GM21360 (cell line): Measurements from ENCODE around the gene ATP1A4.
"Not testable (repeated sequence)": the region's sequence is repeated elsewhere in the genome, so short reads cannot be mapped to it uniquely, and the experiment has no call there.

Experiments used
- ATAC-seq: cut with Tn5 transposase; IDR thresholded peaks from one replicate; pipeline ENCODE4 v1.9.1; 2021; ENCODE audit warnings: mild to moderate bottlenecking, moderate library complexity; ENCODE audit not compliant: unreplicated experiment

The ATP1A4 gene

DNA sequence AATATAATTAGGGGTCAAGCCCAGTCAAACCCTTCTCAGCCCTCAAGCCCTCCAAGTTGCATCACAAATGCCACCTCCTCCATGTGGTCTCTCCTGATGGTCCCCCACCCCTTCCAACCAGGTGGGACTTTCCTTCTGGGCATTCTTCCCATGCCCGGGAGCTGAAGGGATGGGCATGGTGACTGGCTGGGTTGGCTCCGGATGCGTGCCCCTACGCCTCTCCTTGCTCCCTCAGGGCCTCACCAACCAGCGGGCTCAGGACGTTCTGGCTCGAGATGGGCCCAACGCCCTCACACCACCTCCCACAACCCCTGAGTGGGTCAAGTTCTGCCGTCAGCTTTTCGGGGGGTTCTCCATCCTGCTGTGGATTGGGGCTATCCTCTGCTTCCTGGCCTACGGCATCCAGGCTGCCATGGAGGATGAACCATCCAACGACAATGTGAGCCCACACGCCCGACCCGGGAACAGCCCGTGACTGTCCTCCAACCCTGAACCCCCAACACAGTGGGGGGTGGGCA is 28.4 kb upstream of the ATP1A4 start:
- ATAC-seq: no peak

DNA sequence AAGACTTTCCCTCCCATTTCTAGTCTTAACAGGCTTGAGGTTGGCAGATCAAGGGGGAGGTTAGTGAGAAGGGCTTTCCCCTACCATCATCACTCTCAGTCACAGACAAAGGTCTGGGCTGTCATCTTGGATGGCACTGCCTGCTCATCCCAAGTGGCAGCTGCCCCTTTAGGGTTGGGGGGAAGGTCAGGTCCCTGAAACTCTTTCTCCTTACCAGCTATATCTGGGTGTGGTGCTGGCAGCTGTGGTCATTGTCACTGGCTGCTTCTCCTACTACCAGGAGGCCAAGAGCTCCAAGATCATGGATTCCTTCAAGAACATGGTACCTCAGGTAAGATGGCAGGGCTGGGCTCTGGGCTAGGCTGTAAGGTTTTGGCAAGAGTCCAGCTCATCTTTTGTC is 27.7 kb upstream of the ATP1A4 start:
- ATAC-seq: no peak

DNA sequence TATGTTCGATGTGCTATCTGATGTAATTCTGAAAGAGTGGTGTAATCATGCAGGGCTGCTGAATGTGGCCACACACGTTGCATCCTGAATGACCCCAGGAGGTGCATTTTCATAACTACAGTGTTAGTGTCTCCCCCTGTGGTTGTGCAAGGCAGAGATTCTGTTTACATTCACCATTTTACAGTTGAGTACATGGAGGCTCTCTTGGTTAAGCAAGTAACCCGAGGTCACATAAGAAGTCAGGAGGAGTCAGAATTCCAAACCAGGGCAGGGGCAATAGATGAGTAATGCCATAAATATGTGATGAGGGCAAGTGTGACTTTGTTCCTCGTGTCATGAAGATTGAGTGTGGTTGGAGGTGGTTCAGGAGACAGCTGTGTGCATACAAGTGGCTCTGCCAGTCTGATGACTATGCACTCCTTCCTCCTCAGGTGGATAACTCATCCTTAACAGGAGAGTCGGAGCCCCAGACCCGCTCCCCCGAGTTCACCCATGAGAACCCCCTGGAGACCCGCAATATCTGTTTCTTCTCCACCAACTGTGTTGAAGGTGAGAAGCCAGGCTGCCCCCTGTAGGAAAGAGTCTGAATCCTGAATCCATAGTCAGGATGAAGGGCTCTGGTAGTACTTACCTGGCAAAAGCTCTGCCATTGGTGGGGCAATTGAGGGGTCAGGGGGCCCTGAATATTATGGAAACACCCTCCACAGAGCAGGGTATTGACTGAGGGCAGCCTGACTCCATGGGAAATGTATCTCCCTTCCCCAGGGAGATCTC is 26.5 kb upstream of the ATP1A4 start:
- no peak for ATAC-seq

- ATAC-seq: no peak
Observed at GRCh38 chr1:160125746-160126145, 25.7 kb upstream of the ATP1A4 start.

- not testable (repeated sequence) for ATAC-seq
Observed at GRCh38 chr1:160126342-160126741, 25.1 kb upstream of the ATP1A4 start.

- ATAC-seq: no peak
Observed at GRCh38 chr1:160127381-160127780, 24.0 kb upstream of the ATP1A4 start.

GRCh38 chr1:160127865-160128523 is 23.4 kb upstream of the ATP1A4 start:
- ATAC-seq: no peak

DNA sequence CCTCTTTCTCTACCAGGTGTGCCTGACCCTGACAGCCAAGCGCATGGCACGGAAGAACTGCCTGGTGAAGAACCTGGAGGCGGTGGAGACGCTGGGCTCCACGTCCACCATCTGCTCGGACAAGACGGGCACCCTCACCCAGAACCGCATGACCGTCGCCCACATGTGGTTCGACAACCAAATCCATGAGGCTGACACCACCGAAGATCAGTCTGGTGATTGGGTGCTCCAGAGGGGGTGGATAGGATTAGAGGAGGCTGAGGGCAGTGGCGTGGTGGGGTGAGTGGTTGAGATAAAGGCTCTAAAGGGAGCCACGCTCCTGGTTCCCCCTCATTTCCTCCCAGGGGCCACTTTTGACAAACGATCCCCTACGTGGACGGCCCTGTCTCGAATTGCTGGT is 22.8 kb upstream of the ATP1A4 start:
- ATAC-seq: no peak

DNA sequence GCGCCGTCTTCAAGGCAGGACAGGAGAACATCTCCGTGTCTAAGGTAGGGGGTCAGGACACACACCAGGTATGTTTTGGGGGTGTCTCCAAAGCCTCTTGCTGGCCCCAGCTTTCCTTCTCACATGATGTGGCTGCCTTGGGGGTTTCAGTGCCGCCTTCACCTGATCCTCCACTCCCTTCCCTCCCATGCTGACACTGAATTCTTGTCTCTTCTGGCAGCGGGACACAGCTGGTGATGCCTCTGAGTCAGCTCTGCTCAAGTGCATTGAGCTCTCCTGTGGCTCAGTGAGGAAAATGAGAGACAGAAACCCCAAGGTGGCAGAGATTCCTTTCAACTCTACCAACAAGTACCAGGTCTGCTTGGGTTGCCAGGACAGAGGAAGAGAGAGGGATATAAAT is 22.4 kb upstream of the ATP1A4 start:
- ATAC-seq: no peak

GRCh38 chr1:160129558-160129957 is 21.8 kb upstream of the ATP1A4 start:
- ATAC-seq: no peak

DNA sequence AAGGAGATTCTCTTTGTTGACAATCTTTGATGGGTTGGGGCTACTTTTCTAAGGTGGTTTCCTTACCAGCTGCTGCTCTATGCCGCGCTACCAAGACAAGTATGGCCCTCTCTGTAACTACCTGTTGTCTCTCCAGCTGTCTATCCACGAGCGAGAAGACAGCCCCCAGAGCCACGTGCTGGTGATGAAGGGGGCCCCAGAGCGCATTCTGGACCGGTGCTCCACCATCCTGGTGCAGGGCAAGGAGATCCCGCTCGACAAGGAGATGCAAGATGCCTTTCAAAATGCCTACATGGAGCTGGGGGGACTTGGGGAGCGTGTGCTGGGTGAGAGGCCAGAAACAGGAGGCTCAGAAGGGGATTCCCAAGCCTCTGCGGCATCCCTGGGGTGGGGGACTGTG is 21.4 kb upstream of the ATP1A4 start:
- no peak for ATAC-seq

GRCh38 chr1:160130486-160130885 is 20.9 kb upstream of the ATP1A4 start:
- ATAC-seq: no peak

DNA sequence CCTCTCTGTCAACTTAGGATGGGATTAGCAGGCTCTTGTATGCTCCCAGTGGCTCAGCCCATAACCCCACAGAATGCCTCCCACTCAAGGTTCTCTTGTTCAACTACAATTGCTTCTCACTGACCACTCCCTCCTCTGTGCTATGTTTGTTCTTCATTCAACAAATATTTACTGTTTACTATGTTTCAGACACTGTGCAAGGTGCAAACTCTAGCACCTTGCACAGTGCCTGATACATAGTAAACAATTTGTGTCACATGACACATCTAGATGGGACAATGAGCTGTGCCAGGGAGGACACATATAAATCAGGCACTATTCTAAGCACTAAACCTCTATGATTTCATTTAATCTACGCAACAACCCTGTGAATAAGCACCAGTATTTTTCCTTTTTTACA is 20.5 kb upstream of the ATP1A4 start:
- no peak for ATAC-seq

- ATAC-seq: no peak
Observed at GRCh38 chr1:160131803-160132565, 19.4 kb upstream of the ATP1A4 start.

- no peak for ATAC-seq
Observed at GRCh38 chr1:160133990-160134770, 17.2 kb upstream of the ATP1A4 start.

DNA sequence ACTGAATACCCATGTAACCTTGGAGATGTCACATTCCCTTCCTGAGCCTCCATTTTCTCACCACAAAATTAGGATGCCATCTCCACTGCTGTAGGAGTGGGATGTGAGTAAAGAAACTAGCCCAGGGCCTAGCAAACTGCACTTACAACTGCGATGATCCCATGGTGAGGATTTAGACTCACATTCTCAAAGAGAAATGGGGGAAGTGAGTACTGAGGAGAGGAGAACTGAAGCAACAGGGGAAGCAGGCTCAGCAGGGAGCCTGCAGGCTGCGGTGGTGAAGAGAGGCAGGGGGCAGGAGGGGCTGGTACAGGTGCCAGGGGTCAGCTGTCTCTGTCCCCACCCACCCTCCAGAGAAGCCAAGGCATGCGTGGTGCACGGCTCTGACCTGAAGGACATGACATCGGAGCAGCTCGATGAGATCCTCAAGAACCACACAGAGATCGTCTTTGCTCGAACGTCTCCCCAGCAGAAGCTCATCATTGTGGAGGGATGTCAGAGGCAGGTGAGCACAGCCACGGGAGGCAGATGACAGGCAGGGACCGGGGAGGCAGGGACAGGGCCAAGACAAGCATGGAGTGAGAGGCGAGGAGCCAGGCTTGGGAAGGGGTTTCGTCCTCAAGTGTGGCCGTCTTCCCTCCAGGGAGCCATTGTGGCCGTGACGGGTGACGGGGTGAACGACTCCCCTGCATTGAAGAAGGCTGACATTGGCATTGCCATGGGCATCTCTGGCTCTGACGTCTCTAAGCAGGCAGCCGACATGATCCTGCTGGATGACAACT is 16.4 kb upstream of the ATP1A4 start:
- ATAC-seq: no peak

GRCh38 chr1:160136121-160136925 is 15.1 kb upstream of the ATP1A4 start:
- no peak for ATAC-seq

DNA sequence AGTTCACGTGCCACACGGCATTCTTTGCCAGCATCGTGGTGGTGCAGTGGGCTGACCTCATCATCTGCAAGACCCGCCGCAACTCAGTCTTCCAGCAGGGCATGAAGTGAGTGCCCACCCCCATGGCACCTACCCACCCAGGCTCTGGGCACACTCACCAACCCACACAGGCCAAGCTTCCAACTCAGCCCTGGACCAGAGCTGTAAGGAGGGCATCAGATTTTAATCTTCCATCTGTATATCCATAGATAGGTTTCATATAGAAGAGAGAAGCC is 14.5 kb upstream of the ATP1A4 start:
- ATAC-seq: no peak

DNA sequence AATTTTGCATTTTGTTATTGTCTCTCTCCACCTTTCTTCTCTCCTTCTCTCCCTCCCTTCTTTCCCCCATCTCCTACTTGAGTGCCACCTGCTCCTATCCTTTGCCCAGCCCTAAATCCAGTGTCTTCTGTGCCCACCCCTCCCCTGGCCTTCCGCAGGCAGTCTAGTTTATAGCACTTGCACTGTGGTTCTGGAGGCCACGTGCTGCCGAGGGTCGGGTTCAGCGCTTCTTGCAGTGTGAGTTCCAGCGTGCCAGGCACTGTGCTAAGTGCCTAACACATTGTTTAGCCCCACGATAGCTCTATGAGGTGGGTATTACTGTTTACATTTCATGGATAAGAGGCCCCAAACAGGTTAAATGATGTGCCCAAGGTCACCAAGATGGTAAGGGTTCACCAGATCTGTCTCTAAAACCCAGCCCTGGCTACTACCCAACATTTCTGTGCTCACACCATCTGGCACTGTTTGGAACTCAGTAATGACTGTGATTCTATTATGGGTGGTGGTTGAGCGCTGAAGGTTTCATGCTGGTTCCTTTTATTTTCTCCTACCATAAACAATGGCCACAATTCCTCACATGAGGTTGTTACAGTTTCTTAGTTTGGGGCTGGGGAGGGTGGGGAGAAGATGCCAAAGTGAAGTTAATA is 14.1 kb upstream of the ATP1A4 start:
- no peak for ATAC-seq
